Central memory CD8-positive, alpha-beta T cell (primary cell): Measurements from ENCODE around the gene KCNH8.

ENCODE experiments used
- ATAC-seq: fragments of 150-1000 bp; cut with Tn5 transposase; replicated peaks from 2 replicates; pipeline ENCODE4 v1.10.0; 2022; ENCODE audit warnings: mild to moderate bottlenecking, moderate FRiP score, moderate number of reproducible peaks; ENCODE audit not compliant: poor library complexity, severe bottlenecking; ENCODE audit errors: extremely low read depth
- DNase-seq, 2 donors: peaks; one replicate each; pipeline ENCODE4 v3.0.0; 2021; ENCODE audit warnings: low spot score in 2 of 2
- H3K27ac Mint-ChIP-seq: one replicate; pipeline ENCODE4 v1.8.0; 2022; ENCODE audit warnings: low read depth, mild to moderate bottlenecking, moderate library complexity, mixed read lengths
- H3K27me3 Mint-ChIP-seq: one replicate; pipeline ENCODE4 v1.8.0; 2022; ENCODE audit warnings: mixed read lengths
- H3K36me3 Mint-ChIP-seq: one replicate; pipeline ENCODE4 v1.8.0; 2022; ENCODE audit warnings: mild to moderate bottlenecking, moderate library complexity, mixed read lengths; ENCODE audit not compliant: insufficient read depth
- H3K4me1 Mint-ChIP-seq: one replicate; pipeline ENCODE4 v1.8.0; 2022; ENCODE audit warnings: mixed read lengths
- H3K4me3 Mint-ChIP-seq: one replicate; pipeline ENCODE4 v1.8.0; 2022; ENCODE audit warnings: mild to moderate bottlenecking, moderate library complexity, mixed read lengths
- H3K9me3 Mint-ChIP-seq: one replicate; pipeline ENCODE4 v1.8.0; 2022; ENCODE audit warnings: mixed read lengths

Gene KCNH8

DNA sequence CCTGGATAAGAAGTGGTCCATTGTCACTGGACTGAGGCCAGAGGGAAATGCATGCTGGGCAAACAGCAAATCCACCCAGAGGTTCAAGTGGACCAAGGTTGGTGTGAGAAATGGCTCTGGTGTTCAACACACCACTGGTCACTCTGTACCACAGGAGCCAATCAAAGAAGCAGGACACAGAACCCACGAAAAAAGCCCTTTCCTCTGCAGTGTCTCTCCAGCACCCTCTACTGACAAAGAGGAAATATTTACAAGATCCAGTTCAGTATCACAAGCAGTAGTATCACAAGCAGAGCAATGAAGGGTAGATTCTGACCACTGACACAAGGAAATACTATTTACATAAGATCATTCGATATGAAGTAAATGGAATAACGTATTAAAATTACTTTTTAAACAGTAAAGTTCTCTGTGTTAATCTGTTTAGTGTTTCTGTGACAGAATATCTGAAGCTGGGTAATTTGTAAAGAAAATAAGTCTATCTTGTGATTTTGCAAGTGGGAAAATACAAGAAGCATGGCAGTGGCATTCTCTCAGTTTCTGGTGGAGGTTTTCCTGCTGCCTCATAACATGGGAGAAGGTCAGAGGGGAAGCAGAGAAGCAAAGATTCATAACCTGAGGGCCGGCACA, 395.0 kb downstream of the KCNH8 start:
- Mint-ChIP-seq H3K36me3 (no peaks in the 10 kb centered on the region), H3K27ac (no peak overlapping the region), H3K4me3 (no peak overlapping the region), H3K4me1 (peaks cover 5% of the 10 kb centered on the region), H3K9me3 (no peaks in the 10 kb centered on the region), H3K27me3 (no peaks in the 10 kb centered on the region)
- ATAC-seq (no peak), DNase-seq (no peak)

DNA sequence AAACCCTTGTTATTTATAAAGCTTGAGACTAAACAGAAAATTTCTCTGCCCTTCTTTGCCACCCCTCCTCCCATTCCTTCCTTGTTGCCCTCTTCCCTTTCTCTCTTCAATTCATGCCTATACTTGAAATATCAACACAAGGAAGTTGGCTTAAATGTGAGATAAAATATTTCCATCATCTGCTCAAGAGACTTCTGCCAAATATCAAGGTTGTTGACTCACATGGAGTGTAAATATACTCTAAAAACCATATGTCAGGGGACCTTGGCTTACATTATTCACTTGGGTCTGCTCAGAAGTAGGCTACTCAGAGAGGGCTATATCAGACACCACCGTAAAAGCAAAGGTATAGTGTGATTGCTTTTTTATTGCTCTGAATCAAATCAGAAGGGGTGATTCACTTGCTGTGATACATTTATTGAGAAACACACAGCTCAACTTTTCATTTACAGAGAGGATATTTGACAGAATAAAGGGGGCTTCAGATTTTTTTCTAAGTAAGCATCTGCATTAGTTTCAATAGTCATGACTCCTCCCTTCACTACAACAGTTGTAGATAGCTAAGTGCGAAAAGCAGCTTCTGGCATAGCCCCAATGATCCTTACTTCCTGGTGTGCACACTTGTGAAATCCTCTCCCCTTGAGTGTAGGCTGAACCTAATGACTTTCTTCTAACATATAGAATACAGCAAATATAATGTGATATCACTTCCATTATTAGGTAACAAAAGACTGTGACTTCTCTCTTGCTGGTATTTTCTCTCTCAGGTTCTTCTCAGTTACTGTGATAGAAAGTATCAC, 399.6 kb downstream of the KCNH8 start:
- H3K4me3 Mint-ChIP-seq = no peak overlapping the region
- no peak for DNase-seq
- no peak overlapping the region for H3K27ac Mint-ChIP-seq
- H3K27me3 Mint-ChIP-seq = no peaks in the 10 kb centered on the region
- H3K4me1 Mint-ChIP-seq = no peaks in the 10 kb centered on the region
- H3K9me3 Mint-ChIP-seq = peaks cover 7% of the 10 kb centered on the region
- no peaks in the 10 kb centered on the region for H3K36me3 Mint-ChIP-seq
- ATAC-seq = no peak

DNA sequence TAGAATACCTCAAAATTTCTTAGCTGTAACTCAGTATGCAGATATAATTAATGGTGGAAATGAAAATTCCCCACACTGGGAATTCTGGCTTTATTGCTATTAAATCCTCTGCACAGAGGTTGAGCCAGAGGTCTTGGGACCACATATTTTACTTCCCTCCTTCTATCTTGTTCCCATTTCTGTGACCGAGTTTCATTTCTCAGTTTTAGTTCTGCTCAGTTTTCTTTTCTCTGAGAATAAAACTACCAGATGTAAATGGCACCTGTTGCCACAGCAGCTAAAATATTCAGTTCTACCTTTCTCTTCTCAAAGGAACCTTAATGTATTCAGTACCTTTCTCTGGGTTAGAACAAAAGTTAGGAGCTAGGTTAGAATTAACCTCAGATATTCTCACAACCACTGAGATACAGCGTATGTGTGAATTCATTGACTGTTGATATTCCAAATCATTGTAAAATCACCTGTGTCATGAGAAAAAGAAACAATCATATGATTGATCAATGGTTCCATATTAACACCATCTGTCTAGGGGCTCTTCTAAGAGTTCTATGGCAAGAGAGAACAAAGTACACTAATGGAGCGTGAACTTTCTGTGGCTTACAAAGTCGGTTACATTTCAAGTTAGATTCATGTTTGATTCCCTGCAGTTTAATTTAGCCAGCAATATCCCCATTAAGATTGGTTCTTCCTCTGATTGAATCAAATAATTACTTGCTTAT, 411.6 kb downstream of the KCNH8 start:
- no peaks in the 10 kb centered on the region for H3K36me3 Mint-ChIP-seq
- H3K4me3 Mint-ChIP-seq = no peak overlapping the region
- H3K27me3 Mint-ChIP-seq = no peaks in the 10 kb centered on the region
- H3K4me1 Mint-ChIP-seq = no peaks in the 10 kb centered on the region
- no peak for DNase-seq
- H3K9me3 Mint-ChIP-seq = peaks cover 11% of the 10 kb centered on the region
- ATAC-seq = no peak
- H3K27ac Mint-ChIP-seq = no peak overlapping the region

DNA sequence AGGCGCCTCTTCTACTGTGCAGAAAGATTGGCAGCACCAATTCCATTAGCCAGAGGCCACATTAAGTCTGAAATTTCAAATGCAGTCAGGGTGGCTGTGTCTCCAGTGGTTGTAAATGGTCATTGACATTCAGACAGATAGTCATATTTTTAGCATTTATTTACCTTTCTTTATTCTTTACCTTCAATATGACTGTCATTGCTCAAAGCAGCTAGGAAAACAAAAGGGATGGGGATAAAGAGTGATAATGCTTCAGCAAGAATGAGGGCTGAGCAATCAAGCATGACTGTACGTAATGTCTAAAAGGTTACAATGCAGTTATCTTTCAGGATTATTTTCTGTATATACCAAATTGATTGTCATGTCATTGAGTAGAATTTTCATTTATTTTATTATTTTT, 425.3 kb downstream of the KCNH8 start:
- Mint-ChIP-seq H3K4me3 (no peak overlapping the region), H3K9me3 (peaks cover 13% of the 10 kb centered on the region)

GRCh38 chr3:19574268-19574667, 426.0 kb downstream of the KCNH8 start:
- Mint-ChIP-seq H3K9me3 (peaks cover 11% of the 10 kb centered on the region), H3K4me3 (no peak overlapping the region), H3K4me1 (no peaks in the 10 kb centered on the region), H3K36me3 (no peaks in the 10 kb centered on the region), H3K27ac (no peak overlapping the region), H3K27me3 (no peaks in the 10 kb centered on the region)
- ATAC-seq (no peak), DNase-seq (no peak)

More for the DNA sequence above, 425.3 kb downstream of the KCNH8 start:
- H3K27ac Mint-ChIP-seq = no peak overlapping the region
- H3K4me1 Mint-ChIP-seq = no peaks in the 10 kb centered on the region
- H3K36me3 Mint-ChIP-seq = no peaks in the 10 kb centered on the region
- no peaks in the 10 kb centered on the region for H3K27me3 Mint-ChIP-seq
- ATAC-seq (no peak), DNase-seq (no peak)

DNA sequence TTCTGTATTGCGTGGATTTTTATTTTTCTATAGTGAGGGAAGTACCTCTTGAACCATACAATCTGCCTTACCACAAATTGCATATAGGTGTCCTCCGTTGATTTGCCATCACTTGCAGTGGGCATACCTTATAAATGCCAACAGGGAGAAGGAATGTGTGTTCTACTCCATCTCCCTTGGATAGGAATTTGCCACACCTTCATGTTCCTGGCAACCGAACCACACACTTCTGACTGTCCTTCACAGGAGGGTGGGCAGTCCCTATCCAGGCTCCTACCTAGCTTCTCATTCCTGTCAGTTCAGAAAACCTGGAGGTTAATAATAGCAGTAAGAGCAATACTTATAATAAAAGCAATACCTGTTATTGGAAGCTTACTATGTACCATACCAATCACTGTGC, 428.0 kb downstream of the KCNH8 start:
- Mint-ChIP-seq H3K4me1 (no peaks in the 10 kb centered on the region), H3K9me3 (peaks cover 11% of the 10 kb centered on the region), H3K4me3 (no peak overlapping the region), H3K27me3 (no peaks in the 10 kb centered on the region), H3K36me3 (no peaks in the 10 kb centered on the region), H3K27ac (no peak overlapping the region)
- DNase-seq (no peak), ATAC-seq (no peak)
